ENCODE results near the gene RERG.

RERG gene

DNA sequence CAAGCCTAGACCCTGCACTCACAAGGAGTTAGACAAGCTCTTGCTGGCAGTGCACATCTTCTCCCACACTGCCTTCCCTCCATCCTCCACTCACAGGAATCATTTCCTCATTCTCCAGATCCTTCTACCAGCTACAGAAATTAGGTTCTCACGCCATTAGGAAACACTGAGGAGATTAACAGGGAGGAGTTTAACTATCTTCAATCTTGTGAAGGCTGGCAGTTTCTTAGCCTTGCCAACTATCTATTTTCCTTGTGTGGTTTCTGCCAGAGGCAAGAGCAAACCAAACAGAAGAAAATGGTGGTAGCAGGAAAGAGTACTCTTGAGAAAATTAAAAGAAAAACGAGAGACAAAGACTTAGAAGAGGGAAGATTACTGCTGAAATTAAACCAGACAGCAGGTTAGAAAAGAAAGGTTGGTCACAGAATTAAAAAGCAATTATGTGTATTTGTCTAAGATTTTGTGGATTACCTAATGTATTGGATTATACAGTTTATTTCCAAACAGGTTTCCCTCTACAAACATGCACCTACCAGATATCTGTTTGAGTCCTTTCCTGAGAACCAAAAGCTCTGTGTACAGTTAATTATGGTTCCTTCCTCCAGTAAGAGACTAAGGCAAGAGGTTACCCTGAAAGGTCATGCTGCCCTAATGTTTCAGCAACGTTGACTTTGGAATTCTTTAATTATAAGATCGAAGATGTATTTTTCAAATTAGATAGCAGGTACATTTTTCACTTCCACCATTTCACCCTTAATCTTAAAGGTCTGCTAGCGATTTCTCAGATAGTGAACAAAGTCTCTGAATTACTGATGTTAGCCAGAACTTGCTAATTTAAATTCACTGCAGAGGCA lies 5.0 kb downstream of the RERG start:
- no peak for DNase-seq

DNA sequence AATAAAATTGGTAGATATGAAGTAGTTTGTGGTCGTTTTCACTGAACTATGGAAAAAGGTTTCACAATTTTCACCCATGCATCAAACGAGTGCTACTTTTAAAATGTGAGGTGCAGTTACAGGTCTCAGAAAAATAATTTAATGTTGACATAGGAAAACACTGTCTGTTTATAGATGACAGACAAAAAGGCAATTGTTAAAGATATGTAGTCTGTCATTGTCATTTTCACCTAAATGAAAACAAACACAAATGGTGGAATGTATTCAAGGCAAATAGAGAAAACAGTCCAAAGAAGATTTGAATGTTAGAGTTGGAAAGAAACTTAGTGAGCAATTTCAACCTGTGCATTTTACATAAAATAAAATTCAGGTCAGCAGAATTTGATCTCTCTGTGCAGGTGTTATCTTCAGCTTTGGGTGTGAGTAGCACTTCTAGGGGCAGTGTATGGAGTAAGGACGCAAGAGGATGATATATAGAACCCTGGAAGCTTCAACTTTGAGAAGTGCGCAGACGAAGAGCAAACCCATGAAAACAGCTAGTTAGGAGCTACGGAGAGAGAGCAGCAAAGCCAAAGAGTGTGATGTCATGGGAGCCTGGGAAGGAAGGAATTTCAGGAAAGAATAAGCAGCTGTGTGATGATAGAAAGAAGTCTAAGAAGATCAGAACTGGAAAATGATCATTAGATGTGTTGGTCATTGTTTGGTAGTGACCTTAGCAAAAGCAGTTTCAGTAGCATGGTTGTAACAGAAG lies 6.2 kb downstream of the RERG start:
- no peak for DNase-seq

DNA sequence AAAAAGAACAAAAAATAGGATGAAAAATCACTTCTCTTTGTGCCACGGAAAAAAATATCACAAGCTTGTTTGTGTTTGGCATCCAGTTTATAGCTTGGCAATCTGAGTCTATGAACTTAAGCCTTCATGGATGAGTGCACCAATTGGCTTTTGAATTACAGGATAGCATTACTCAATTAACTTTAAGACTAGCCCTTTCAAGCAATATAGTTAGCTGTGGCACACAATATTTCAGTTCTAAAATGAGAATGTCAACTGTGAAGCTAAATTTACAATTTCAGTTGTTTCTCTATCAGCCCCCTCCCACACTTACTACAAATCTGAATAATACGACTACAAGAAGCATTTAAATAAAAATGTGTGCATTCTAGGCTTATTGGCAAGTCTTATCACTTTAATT lies 8.3 kb downstream of the RERG start:
- no peak for DNase-seq

DNA sequence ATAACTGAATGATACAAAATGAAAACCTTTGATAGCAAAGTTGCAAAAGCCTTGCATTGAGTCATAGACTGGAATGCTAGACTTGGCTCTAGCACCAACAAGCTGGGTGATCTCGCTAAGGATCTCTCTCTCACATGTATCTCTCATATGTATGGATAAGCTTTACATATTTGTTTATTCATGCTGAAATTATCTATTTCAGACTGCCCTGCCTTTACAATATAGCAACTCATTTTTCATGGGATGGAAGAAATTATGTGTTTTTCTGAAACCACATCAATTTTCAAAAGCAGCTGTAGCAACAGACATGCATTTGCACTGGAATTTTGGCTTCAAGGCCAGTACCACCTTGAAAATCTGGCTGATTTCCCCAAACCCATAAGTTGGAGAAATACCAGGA lies 11.4 kb downstream of the RERG start:
- DNase-seq = no peak

DNA sequence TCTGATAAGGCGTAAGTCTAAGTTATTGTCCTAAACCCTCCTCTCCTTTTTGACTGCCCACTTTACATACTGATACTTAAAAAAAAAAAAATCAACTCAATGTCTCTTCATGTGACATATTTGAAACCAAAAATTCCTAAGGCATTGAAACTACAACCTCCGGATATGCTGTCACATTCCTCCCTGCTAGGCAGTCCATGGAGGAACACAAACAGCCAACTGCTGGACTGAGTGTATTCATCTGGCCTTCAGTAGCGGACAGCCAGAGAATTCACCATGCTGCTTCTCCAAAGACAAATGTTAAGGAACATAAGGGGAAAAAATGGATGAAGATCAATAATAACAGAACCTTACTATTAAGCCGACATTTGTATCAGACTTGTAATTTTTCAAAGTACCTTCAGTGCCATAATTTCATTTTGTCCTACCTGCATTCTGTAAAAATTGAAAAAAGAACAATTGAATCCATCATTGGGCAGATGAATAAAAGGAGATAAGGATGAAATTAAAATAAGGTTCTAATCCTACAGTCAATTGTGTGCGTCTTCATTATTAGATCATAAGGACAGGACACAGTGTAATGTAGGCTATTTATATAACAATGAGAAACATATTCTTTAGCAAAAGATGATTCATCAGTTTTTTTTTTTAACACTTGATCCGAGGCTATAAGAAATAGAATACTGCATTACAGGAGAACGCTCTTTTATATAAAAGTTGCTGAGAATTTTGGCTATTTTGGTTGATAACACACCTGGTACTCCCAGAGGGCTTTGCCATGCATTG lies 12.2 kb downstream of the RERG start:
- DNase-seq = no peak

DNA sequence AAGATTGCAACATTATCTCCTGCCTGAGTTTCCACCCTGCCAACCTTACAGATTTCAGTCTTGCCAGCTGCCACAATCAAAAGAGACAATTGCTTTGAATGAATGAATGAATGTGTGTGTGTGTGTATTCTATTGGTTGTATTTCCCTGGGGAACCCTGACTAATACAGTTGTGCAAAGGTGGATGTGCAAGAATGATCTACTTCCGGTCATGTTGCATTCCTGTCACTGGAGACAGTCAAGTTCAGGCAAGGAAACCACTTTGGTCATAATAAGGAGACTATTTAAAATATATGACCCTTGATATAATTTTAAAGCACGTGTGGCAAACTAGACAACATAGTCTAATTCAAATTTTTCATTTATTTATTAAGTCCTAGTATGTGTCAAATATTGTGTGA lies 13.1 kb downstream of the RERG start:
- no peak for DNase-seq

DNA sequence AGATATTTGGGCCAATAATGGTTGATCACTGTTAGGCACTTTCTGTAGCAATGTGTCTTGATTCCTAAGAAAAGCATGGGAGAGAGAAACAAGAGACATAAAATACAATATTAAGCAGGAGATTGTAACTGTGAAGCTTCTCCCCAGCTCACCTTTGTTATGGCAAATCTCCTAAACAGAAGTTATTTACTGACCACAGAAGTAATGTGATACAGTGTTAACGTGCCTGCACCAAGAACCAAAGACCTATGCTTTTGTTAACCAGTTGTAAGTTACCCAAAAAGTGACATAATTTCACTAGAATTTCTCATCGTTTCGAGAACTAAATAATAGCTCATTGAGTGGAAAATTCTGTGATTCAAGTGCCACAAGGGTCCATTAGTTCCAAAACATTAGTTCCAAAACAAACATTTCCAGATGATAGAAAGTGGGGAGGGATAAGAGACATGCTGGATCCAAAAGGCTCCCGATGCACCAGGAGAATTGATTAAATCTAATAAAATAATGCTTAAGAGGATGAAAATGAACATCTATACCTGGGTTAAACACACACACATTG lies 14.3 kb downstream of the RERG start:
- DNase-seq = no peak

DNA sequence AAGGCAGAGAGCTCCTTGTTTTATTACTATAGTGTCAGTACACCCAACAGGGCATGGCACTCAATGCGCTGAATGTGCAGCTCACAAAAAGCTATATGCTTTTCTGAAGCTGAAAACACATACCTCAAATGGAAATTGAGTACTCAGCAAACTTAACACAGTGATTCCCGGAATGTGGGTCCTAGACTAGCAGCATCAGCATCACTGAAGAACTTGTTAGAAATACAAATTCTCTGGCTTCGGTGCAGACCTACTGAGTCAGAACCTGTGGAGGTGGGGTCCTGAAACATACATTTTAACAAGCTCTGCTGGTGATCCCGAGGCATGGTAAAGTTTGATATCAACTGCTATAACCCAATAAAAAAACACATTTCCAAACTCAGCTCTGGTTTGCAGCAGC lies 14.9 kb downstream of the RERG start:
- DNase-seq = no peak

DNA sequence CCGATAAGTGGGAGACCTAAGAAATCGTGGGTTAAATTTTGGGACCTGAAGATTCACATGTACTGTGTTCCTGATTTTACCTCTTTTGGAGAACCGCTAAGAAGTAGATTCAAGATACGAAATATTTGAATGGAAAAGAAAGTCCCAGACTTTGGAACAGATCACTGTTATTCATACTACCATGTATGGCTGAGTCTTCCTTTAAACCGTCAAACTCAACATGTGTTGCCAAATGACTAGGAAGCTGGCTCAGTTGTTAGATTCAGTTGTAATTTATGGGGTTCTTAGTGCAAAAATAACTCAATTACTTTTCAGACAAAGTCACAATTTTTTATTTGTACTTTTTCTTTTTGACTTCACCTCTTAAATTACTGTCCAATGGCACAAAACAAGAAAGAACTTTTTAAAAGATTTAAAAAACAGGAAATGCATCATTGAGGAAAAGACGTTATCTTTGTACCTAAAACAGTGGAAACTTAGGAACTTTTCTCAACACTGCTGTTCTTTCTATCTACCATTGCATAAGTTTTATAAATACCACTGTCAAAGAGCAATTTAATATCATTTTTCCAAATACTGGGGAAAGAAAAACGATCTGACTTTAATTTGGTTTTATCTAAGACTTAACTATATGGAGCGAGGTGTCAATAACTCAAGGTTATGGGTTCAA lies 15.7 kb downstream of the RERG start:
- DNase-seq = no peak

DNA sequence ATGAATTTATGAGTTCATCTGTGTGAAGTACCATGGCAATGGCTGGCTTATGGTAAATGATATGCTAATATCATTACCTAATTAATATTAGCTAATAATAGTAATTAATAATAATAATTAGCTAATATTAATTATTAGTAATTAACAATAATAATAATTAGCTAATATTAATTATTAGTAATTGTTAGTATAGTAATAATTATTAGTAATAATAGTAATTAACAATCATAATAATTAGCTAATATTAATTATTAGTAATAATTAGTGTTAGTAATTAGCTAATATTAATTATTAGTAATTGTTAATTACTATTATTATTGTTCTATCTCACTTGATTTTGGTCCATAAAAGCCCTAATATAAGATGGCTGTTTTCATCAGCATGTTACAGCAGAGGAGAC lies 19.8 kb downstream of the RERG start:
- no peak for DNase-seq

DNA sequence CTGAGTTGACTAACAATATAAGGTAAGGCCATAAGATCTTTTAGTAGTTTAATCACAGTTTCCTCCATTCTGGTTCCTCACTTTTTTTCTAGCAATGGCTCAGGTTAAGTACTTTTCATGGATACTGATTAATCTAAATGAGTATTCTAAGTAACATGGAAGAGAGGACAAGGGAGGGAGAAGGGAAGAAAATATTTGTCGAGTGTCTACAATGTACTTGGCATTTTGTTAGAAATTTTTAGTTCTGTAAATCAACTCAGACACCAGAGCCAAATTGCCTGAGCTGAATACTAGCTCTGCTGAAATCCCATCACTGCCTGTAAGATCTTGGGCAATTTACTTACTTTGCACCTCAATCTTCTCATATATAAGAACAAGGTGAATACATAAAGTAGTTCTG lies 20.2 kb downstream of the RERG start:
- DNase-seq = no peak

DNA sequence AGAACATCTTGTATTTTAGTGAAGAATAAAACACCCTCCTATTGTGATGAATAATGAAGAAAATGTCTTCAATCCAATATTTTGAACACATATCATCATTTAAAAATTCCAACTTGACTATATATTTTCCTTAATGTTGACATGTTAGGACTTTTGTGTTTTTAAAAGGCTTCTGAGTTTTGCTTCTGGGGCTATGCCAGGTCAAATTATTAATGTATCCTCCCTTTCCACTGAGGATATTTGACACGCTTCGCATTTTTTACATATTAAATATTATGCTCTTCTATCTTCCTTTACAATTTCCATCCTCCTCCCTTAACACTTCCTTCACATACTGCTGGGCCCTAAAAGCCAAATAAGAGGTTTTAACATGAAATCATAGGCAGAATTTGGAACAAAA lies 20.6 kb downstream of the RERG start:
- no peak for DNase-seq

DNA sequence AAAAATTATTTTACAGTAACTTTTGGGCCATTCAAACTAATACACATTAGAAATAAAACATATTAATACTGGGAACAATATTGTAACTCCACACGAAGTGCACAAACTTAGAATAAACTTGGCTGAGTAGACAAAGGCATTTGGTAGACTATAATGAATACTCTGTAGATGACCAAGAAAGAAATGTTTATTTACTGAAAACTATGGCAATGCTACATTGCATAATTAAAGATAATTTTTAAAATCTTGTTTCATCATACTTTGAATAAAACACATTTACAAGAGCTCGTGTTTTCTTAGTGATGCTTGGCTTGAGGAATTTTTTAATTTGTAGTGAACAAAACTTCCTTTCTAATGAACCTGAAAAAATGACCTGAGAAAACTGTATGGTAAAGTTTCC lies 21.3 kb downstream of the RERG start:
- DNase-seq = no peak

DNA sequence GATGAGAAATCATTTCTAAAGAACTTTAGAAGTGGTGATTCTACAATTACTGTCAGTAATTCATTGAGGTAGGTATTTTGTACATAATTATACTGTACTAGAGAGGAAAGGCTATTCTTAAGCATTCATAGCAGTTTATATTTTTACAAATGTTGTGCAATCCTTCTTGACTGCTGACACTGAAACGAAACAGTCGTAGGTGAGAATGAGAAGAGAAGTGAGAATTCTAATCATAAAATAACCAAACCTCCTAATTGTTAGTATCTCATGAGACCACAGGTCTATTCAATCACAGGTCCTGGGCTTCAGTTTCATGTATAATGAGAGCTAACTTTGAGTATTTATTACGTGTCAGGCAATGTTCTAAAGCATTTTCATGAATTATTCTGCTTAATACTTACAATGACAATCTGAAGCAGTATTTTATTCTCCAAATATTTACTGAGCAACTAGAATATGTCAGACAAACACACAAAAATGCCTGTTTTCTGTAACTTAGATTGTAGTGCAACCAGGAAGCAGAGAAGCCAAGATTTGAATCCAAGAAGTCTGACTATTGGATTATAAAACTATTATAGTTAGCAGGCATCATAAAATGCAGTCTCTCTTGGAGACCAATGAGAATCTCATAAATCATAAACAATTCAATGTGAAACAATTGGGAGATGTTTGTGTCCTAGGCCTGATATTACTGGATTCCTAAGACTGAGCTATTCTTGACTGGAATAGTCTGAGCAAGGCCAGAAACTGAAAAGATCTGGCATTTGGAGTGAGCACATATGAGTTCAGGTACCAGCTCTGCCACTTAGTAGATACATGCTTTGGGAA lies 24.3 kb downstream of the RERG start:
- no peak for DNase-seq

DNA sequence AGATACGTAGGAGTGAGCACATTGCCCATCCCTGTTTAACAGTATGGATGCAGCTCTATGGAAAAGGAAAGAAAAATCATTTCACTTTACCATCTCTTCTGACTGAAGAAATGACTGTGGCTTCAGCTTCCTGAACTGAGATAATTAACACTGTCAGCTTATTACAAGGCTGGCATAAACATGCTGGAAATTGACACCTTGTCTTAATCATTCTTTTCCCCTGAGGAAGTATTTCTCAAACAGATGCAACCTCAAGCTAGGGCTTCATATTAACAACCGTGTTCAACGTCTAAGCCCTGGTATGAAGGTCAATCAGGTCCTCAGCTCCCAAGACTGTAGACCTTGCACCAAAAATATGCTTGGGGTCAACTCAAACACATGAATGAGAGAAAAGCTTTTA lies 25.0 kb downstream of the RERG start:
- DNase-seq = no peak

DNA sequence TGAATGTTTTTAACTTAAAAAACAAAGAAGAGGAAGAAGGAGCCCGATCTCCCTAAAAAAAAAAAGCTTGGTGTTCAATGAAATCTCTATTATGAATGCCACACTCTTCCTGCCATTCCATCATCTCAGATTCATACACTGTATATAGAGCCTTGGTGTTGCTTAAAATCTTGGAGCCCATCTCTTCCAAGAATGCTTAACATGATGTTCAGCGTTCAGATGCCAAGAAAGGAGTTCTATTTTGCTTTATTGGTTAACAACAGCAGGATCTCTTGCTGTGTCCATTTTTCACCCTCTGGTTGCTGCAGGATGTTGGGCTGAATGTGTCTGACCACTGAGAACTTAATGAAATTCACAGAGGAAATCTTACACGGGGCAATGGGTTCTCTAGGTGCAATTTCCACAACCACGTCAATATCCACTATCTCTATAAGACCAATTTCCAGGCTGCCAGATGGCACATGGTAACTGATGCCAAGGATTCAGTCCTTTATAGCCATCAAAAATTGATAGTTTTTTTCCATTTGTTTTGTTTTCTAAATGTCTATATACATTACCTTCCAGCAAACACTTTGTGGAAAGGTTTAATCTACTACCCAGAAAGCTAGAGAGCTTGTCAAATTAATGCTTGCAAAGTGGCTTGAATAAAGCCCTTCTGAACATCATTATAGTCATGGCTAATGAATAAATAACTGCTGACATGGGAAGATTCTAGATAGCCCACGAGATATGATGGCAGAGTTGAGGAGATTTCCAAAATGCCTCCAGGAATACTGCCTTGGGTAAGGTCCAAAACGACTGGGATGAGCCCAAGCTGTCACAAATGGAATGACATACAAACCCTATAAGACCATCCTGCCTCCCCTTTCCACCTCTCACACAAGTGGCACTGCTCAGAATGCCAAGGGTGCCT lies 26.5 kb downstream of the RERG start:
- no peak for DNase-seq

DNA sequence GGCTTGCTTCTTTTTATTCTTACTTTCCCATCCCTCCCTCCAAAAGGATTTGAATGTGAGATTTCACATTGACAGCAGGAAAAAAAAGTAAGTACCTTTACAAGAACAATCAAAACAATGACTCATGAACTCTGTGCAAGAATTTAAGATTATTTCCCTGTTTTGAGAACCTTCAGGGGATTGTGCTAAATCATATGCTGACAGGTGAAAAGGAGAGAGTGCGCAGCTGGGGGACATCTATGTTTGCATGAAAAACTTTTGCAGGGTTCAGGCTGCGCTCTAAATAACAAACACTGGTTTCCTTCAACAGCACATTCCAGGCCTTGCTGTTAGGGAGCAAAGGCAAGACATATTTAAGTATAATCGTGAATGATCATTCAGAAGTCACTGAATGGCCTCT lies 27.3 kb downstream of the RERG start:
- DNase-seq = no peak

DNA sequence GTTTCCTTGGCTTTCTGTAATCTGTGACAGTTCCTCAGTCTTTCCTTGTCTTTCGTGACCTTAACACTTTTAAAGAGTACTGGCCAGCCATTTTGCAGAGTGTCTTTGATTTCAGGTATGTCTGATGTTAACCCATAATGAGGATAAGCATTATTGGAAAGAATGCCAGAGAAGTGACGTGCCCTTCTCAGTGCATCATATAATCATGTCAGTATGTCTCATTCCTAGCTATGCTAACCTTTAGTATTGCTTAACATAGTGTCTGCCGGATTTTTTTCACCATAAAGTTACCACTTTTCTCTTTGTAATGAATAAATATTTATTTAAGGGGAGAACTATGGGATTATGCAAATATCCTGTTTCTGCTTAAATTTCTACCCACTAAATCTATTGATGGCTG lies 28.5 kb downstream of the RERG start:
- no peak for DNase-seq

DNA sequence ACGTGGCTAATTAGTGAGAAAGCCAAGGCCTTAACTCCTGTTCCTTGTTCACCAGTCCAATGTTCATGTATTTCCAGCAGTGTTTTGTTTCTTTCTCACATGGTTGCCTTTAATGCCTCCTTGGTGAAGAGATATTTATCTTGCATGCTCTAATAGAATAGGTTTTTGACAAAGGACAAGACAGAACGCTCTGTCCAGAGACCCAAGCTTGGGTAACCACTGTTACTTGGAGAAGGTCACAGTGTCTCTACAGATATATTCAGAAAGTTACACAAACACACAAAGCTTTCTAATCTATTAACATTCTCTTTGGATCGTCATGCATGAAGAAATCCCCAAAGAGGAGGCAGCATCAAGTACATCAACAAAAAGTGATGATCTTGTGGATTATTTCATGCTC lies 33.1 kb downstream of the RERG start:
- no peak for DNase-seq

DNA sequence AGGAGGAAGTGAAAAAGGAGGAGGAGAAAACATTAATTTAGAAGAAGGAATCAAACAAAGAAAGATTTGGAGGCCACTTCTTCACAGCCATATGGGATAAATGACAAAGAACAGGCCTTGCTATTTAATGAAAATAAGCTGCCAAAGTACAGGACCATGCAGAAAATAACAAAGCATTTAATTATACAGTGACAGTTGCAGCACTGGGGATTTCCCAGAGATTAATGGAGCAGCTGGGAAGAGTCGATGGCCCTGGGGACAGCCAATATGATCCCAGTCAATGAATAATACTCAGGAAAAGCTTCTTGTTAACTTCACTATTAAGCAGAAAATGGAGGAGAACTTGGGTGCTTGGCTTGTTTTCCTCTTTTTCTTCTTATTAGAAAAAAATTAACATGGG lies 34.6 kb downstream of the RERG start:
- DNase-seq = no peak

DNA sequence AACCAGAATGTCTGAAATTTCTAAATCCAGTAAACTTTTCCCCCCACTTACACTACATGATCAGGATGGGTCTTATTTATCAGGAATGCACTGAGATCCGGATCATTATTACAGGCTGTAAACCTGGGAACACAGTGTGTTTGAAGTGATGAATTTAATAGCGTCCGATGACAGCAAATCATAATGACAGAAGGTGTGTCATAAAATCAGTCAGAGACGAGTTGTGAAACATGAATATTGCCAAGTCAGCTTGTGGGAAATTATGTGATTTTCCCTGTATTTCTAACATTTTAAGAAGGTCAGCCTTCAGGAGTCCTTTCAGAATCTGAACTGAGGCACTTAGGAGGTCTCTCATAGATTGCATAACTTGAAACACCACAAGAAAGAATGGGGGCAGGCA lies 36.7 kb downstream of the RERG start:
- no peak for DNase-seq

Measured in activated naive CD4-positive, alpha-beta T cell treated with Interleukin-2 at 50 U/mL for 16 hours (primary cell).